Vagina (tissue), 2 donors: Measurements from ENCODE around the gene HOXA6. TPM values are rescaled to one million over a fixed set of nuclear protein-coding genes. Genes with fewer than 3 reads are reported as not detected.

Experiments used
- DNase-seq, 2 donors: peaks; one replicate each; pipeline ENCODE4 v3.0.0-alpha.2; 2017; ENCODE audit errors: extremely low spot score in 2 of 2
- H3K27ac ChIP-seq: fragments of 200-600 bp; sonication (generic); one replicate; pipeline ENCODE4 v1.5.1; 2019
- H3K27me3 ChIP-seq: fragments of 200-600 bp; sonication (generic); one replicate; pipeline ENCODE4 v1.5.1; 2019
- H3K36me3 ChIP-seq, 2 donors: fragments of 200-600 bp; sonication (generic); one replicate each; pipeline ENCODE4 v1.5.1; 2017 to 2019
- H3K4me1 ChIP-seq: fragments of 200-600 bp; sonication (generic); one replicate; pipeline ENCODE4 v1.5.1; 2019
- H3K4me3 ChIP-seq, 2 donors: fragments of 200-600 bp; sonication (generic); 1 replicate in 1 of 2; 2 replicates in 1 of 2; pipeline ENCODE4 v1.5.1; 2016 to 2019
- H3K9me3 ChIP-seq: fragments of 200-600 bp; sonication (generic); one replicate; pipeline ENCODE4 v1.5.1; 2019
- CTCF ChIP-seq, 3 experiments: fragments of 450-650 bp in 2 of 3; fragments of 200-600 bp in 1 of 3; sonication (generic) in 1 of 3; IDR thresholded peaks; one replicate each; pipeline ENCODE4 v1.5.1; 2017 to 2019; ENCODE audit warnings: antibody characterized with exemption in 3 of 3, mild to moderate bottlenecking in 2 of 3, moderate library complexity in 2 of 3
- POLR2A ChIP-seq, 2 donors: fragments of 450-650 bp; IDR thresholded peaks; one replicate each; pipeline ENCODE4 v1.6.1; 2017; ENCODE audit warnings: antibody characterized with exemption in 2 of 2, mild to moderate bottlenecking in 2 of 2, moderate library complexity in 2 of 2
- POLR2AphosphoS5 ChIP-seq, 2 donors: sonication (generic); formaldehyde crosslinking; IDR thresholded peaks; one replicate each; pipeline ENCODE4 v1.9.0; 2017; ENCODE audit warnings: antibody characterized with exemption in 2 of 2, mild to moderate bottlenecking in 2 of 2, low read depth in 1 of 2; ENCODE audit not compliant: insufficient read depth in 1 of 2
- intact Hi-C: fragments of 100-400 bp; cut with DNase I; formaldehyde crosslinking; loops from one replicate; pipeline ENCODE4 v1.15.1; 2023
- total RNA-seq: library from RNA; depleted of rRNA; stranded (reverse); fragments of >200 nt; gene quantifications from one replicate; pipeline ENCODE4 v1.2.3, GENCODE V29; 2016

The HOXA6 gene
- total RNA-seq, 1 donor from 2014 or later, result 1.7 TPM

- Histone ChIP-seq H3K36me3 (peaks cover 0 to 7% of the 10 kb centered on the region in 2 donors), H3K4me1 (peaks cover 48% of the 10 kb centered on the region), H3K27ac (peak overlapping the region; percentile 84), H3K27me3 (no peaks in the 10 kb centered on the region), H3K9me3 (no peaks in the 10 kb centered on the region), H3K4me3 (peak overlapping the region; percentile 49 to 57)
- no peak for TF ChIP-seq POLR2AphosphoS5 (IDR thresholded peaks at IDR 0.05; ENCODE audit: insufficient read depth in 1 of 2, low read depth in 1 of 2)
- TF ChIP-seq POLR2A (IDR thresholded peaks at IDR 0.05), result no peak
- TF ChIP-seq CTCF (IDR thresholded peaks at IDR 0.05), result no peak
- peak in 1 of 2 donors; percentile 84 for DNase-seq
- intact Hi-C loops, result no loop called here
Measured at GRCh38 chr7:27148756-27149641, 1.4 kb upstream of the HOXA6 start.

GRCh38 chr7:27148031-27148755 is 619 bp upstream of the HOXA6 start:
- Histone ChIP-seq H3K36me3 (peaks cover 0 to 7% of the 10 kb centered on the region in 2 donors), H3K4me1 (peaks cover 46% of the 10 kb centered on the region), H3K4me3 (peak overlapping the region; percentile 39 to 49), H3K9me3 (no peaks in the 10 kb centered on the region), H3K27me3 (no peaks in the 10 kb centered on the region), H3K27ac (peak overlapping the region; percentile 84)
- no peak for TF ChIP-seq CTCF (IDR thresholded peaks at IDR 0.05)
- no peak for TF ChIP-seq POLR2AphosphoS5 (IDR thresholded peaks at IDR 0.05; ENCODE audit: insufficient read depth in 1 of 2, low read depth in 1 of 2)
- TF ChIP-seq POLR2A (IDR thresholded peaks at IDR 0.05), result no peak
- peak in 1 of 2 donors; percentile 69 for DNase-seq
- intact Hi-C loops, result no loop called here

GRCh38 chr7:27146491-27147198 is 929 bp downstream of the HOXA6 start:
- Histone ChIP-seq H3K9me3 (no peaks in the 10 kb centered on the region), H3K27me3 (no peaks in the 10 kb centered on the region), H3K27ac (no peak overlapping the region), H3K4me3 (peak overlapping the region in 1 of 2 donors; percentile 49), H3K4me1 (peaks cover 43% of the 10 kb centered on the region), H3K36me3 (peaks cover 0 to 10% of the 10 kb centered on the region in 2 donors)
- TF ChIP-seq POLR2AphosphoS5 (IDR thresholded peaks at IDR 0.05; ENCODE audit: insufficient read depth in 1 of 2, low read depth in 1 of 2), result no peak
- intact Hi-C loops, result no loop called here
- DNase-seq, result peak in 1 of 2 donors; percentile 76

GRCh38 chr7:27145914-27146412 is 1.6 kb downstream of the HOXA6 start:
- TF ChIP-seq POLR2A (IDR thresholded peaks at IDR 0.05), result no peak
- H3K9me3 ChIP-seq, result no peaks in the 10 kb centered on the region
- intact Hi-C loops, result no loop called here
- peaks cover 0 to 11% of the 10 kb centered on the region in 2 donors for H3K36me3 ChIP-seq
- no peaks in the 10 kb centered on the region for H3K27me3 ChIP-seq
- H3K27ac ChIP-seq, result no peak overlapping the region
- H3K4me1 ChIP-seq, result peaks cover 43% of the 10 kb centered on the region
- DNase-seq, result no peak
- H3K4me3 ChIP-seq, result no peak overlapping the region

GRCh38 chr7:27145165-27145913 is 2.2 kb downstream of the HOXA6 start:
- TF ChIP-seq POLR2AphosphoS5 (IDR thresholded peaks at IDR 0.05; ENCODE audit: insufficient read depth in 1 of 2, low read depth in 1 of 2), result no peak
- TF ChIP-seq POLR2A (IDR thresholded peaks at IDR 0.05), result no peak
- TF ChIP-seq CTCF (IDR thresholded peaks at IDR 0.05), result no peak
- Histone ChIP-seq H3K4me1 (peaks cover 39% of the 10 kb centered on the region), H3K36me3 (peaks cover 0 to 11% of the 10 kb centered on the region in 2 donors), H3K27ac (no peak overlapping the region), H3K4me3 (no peak overlapping the region), H3K27me3 (no peaks in the 10 kb centered on the region), H3K9me3 (no peaks in the 10 kb centered on the region)
- intact Hi-C loops, result no loop called here
- DNase-seq, result peak in 1 of 2 donors; percentile 72
